Neural progenitor cell (in vitro differentiated cells): Measurements from ENCODE around the gene ARL13A. TPM values are rescaled to one million over a fixed set of nuclear protein-coding genes. Genes with fewer than 3 reads are reported as not detected.
"Not testable (repeated sequence)": the region's sequence is repeated elsewhere in the genome, so short reads cannot be mapped to it uniquely, and the experiment has no call there.

Experiments
- DNase-seq: peaks from one replicate; pipeline ENCODE4 v3.0.0-alpha.2; 2016; ENCODE audit warnings: low spot score
- H2AFZ ChIP-seq: fragments of 200-600 bp; sonication (generic); replicated peaks from 2 replicates; pipeline ENCODE4 v1.6.1; 2016; ENCODE audit warnings: antibody characterized with exemption
- H3F3A ChIP-seq: fragments of 200-600 bp; sonication (generic); 2 replicates; pipeline ENCODE4 v1.6.1; 2016; ENCODE audit warnings: antibody characterized with exemption, low read depth
- H3K27ac ChIP-seq: fragments of 200-600 bp; sonication (generic); 2 replicates; pipeline ENCODE4 v1.5.1; 2016; ENCODE audit warnings: mild to moderate bottlenecking
- H3K27me3 ChIP-seq: fragments of 200-600 bp; sonication (generic); 2 replicates; pipeline ENCODE4 v1.6.1; 2016; ENCODE audit warnings: mild to moderate bottlenecking, moderate library complexity
- H3K36me3 ChIP-seq: fragments of 200-600 bp; sonication (generic); 2 replicates; pipeline ENCODE4 v1.5.1; 2016
- H3K4me1 ChIP-seq: fragments of 200-600 bp; sonication (generic); 2 replicates; pipeline ENCODE4 v1.6.1; 2016; ENCODE audit warnings: mixed run types
- H3K4me2 ChIP-seq: fragments of 200-600 bp; sonication (generic); 2 replicates; pipeline ENCODE4 v1.6.1; 2016
- H3K4me3 ChIP-seq: fragments of 200-600 bp; sonication (generic); 2 replicates; pipeline ENCODE4 v1.5.1; 2016
- H3K79me2 ChIP-seq: fragments of 200-600 bp; sonication (generic); 2 replicates; pipeline ENCODE4 v1.6.1; 2016; ENCODE audit warnings: low read depth
- H3K9ac ChIP-seq: fragments of 200-600 bp; sonication (generic); 2 replicates; pipeline ENCODE4 v1.6.1; 2016
- H3K9me3 ChIP-seq: fragments of 200-600 bp; sonication (generic); 2 replicates; pipeline ENCODE4 v1.5.1; 2016; ENCODE audit warnings: low read depth
- H4K20me1 ChIP-seq: fragments of 200-600 bp; sonication (generic); 2 replicates; pipeline ENCODE4 v1.6.1; 2016; ENCODE audit warnings: low read depth
- H3K27ac Mint-ChIP-seq: 3 replicates; pipeline ENCODE4 v1.8.0; 2021; ENCODE audit warnings: mixed read lengths
- H3K27me3 Mint-ChIP-seq: 2 replicates; pipeline ENCODE4 v1.8.0; 2022; ENCODE audit warnings: low read depth, mild to moderate bottlenecking, inconsistent platforms, moderate library complexity, mixed read lengths; ENCODE audit not compliant: insufficient read depth
- H3K36me3 Mint-ChIP-seq: 3 replicates; pipeline ENCODE4 v1.8.0; 2021; ENCODE audit warnings: mixed read lengths
- H3K4me1 Mint-ChIP-seq: 3 replicates; pipeline ENCODE4 v1.8.0; 2021; ENCODE audit warnings: mixed read lengths
- H3K4me3 Mint-ChIP-seq: 3 replicates; pipeline ENCODE4 v1.8.0; 2021; ENCODE audit warnings: mild to moderate bottlenecking, moderate library complexity, mixed read lengths
- H3K9me3 Mint-ChIP-seq: 3 replicates; pipeline ENCODE4 v1.8.0; 2020; ENCODE audit warnings: mixed read lengths
- EZH2 ChIP-seq: fragments of 200-600 bp; sonication (generic); IDR thresholded peaks from 2 replicates; pipeline ENCODE4 v1.6.1; 2017; ENCODE audit warnings: antibody characterized with exemption, mild to moderate bottlenecking, moderate library complexity
- EZH2phosphoT487 ChIP-seq: fragments of 200-600 bp; sonication (generic); IDR thresholded peaks from 2 replicates; pipeline ENCODE4 v1.6.1; 2017; ENCODE audit warnings: antibody characterized with exemption
- total RNA-seq: library from RNA; depleted of rRNA; stranded (reverse); fragments of >200 nt; gene quantifications from 2 replicates; pipeline ENCODE4 v1.2.3, GENCODE V29; 2015; ENCODE audit warnings: low replicate concordance
- TF ChIP-seq, protein P1 (sequence below): fragments of 200-600 bp; sonication (generic); IDR thresholded peaks from 2 replicates; pipeline ENCODE4 v1.5.1; 2017; ENCODE audit warnings: antibody characterized with exemption, mild to moderate bottlenecking

Gene ARL13A
- total RNA-seq, 1 donor from 2014 or later, result 0.36 TPM

DNA sequence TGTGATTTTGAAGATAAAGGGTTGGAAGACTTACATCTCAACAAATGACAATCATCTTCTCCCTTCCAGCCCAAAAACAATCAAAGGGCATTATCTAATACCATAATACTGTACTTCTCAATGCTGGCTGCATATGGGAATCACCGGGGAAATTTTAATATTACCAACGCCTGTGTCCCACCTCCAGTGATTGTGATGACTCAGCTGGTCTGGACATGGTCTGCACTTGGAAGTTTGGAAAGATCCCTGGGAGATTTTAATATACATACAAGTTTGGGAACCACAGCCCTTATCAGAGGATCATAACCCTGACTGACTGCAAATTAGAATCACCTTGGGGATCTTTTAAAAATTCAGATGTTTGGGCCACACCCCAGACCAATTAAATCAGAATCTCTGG is 29.9 kb downstream of the ARL13A start:
- H3K27me3 Mint-ChIP-seq, result no peaks in the 10 kb centered on the region
- H3K4me1 Mint-ChIP-seq, result no peaks in the 10 kb centered on the region
- no peak for DNase-seq
- Histone ChIP-seq H3K9ac (no peak overlapping the region), H3K4me3 (no peak overlapping the region), H2AFZ (no peak overlapping the region), H3K9me3 (no peaks in the 10 kb centered on the region), H3F3A (no peaks in the 10 kb centered on the region), H3K79me2 (no peaks in the 10 kb centered on the region), H3K4me1 (no peaks in the 10 kb centered on the region), H4K20me1 (no peaks in the 10 kb centered on the region), H3K27me3 (no peaks in the 10 kb centered on the region), H3K4me2 (no peak overlapping the region), H3K36me3 (no peaks in the 10 kb centered on the region), H3K27ac (no peak overlapping the region)
- peaks cover 2% of the 10 kb centered on the region for H3K9me3 Mint-ChIP-seq
- TF ChIP-seq EZH2 (no peak), EZH2phosphoT487 (no peak)
- TF ChIP-seq, protein P1, sequence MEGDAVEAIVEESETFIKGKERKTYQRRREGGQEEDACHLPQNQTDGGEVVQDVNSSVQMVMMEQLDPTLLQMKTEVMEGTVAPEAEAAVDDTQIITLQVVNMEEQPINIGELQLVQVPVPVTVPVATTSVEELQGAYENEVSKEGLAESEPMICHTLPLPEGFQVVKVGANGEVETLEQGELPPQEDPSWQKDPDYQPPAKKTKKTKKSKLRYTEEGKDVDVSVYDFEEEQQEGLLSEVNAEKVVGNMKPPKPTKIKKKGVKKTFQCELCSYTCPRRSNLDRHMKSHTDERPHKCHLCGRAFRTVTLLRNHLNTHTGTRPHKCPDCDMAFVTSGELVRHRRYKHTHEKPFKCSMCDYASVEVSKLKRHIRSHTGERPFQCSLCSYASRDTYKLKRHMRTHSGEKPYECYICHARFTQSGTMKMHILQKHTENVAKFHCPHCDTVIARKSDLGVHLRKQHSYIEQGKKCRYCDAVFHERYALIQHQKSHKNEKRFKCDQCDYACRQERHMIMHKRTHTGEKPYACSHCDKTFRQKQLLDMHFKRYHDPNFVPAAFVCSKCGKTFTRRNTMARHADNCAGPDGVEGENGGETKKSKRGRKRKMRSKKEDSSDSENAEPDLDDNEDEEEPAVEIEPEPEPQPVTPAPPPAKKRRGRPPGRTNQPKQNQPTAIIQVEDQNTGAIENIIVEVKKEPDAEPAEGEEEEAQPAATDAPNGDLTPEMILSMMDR, result no peak
- no peak overlapping the region for H3K4me3 Mint-ChIP-seq
- H3K36me3 Mint-ChIP-seq, result peaks cover 2% of the 10 kb centered on the region
- H3K27ac Mint-ChIP-seq, result no peak overlapping the region

DNA sequence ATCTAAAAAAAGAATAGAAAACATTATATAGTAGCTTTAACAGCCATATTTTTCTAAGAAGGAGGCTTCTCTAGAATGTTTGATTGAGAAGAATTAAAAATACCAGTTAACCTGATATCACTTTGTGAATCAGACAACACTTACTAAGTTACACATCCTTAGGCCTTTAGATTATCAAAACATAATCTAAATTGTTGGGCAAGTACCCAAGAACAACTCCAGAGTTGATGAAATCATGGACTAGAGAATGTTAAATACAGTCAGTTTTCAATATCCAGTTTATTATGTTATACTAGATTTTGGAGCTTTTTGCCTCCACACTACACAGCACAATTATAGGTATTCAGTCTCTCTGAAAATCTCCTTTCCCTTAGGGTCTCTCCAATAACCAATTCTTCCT is 39.6 kb downstream of the ARL13A start:
- H3K27ac ChIP-seq, result no peak overlapping the region
- H3K4me1 ChIP-seq, result no peaks in the 10 kb centered on the region
- H2AFZ ChIP-seq, result no peak overlapping the region
- Mint-ChIP-seq H3K4me1 (no peaks in the 10 kb centered on the region), H3K27me3 (peaks cover 2% of the 10 kb centered on the region), H3K9me3 (peaks cover 4% of the 10 kb centered on the region), H3K4me3 (no peak overlapping the region), H3K36me3 (peaks cover 2% of the 10 kb centered on the region), H3K27ac (no peak overlapping the region)
- H3F3A ChIP-seq, result no peaks in the 10 kb centered on the region
- H3K27me3 ChIP-seq, result no peaks in the 10 kb centered on the region
- no peaks in the 10 kb centered on the region for H3K79me2 ChIP-seq
- no peaks in the 10 kb centered on the region for H4K20me1 ChIP-seq
- TF ChIP-seq, protein P1, result no peak
- TF ChIP-seq EZH2phosphoT487, result no peak
- no peak for TF ChIP-seq EZH2
- no peaks in the 10 kb centered on the region for H3K9me3 ChIP-seq
- no peak overlapping the region for H3K4me2 ChIP-seq
- H3K9ac ChIP-seq, result no peak overlapping the region
- DNase-seq, result no peak
- no peaks in the 10 kb centered on the region for H3K36me3 ChIP-seq
- H3K4me3 ChIP-seq, result no peak overlapping the region

DNA sequence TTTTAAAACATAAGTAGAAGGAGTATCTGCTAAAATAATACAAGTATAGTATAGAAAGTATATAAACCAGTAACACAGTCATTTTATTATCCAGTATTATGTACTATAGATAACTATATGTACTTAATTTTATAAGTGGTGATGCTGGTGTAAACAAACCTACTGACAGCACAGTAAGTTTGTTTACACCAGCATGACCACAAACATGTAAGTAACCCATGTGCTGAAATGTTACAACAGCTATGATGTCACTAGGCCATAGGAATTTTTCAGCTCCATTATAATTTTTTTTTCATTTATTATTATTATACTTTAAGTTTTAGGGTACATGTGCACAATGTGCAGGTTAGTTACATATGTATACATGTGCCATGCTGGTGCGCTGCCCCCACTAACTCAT is 42.5 kb downstream of the ARL13A start:
- not testable (repeated sequence) for H3K4me1 ChIP-seq, H3K9me3 ChIP-seq, H3K36me3 Mint-ChIP-seq, H2AFZ ChIP-seq, H4K20me1 ChIP-seq, H3K4me3 ChIP-seq, H3K4me2 ChIP-seq, DNase-seq, H3K27ac Mint-ChIP-seq, H3K4me1 Mint-ChIP-seq, H3K9ac ChIP-seq, H3K27ac ChIP-seq, H3K36me3 ChIP-seq, H3K27me3 Mint-ChIP-seq, H3K4me3 Mint-ChIP-seq, H3K9me3 Mint-ChIP-seq, H3K79me2 ChIP-seq, H3K27me3 ChIP-seq, H3F3A ChIP-seq

DNA sequence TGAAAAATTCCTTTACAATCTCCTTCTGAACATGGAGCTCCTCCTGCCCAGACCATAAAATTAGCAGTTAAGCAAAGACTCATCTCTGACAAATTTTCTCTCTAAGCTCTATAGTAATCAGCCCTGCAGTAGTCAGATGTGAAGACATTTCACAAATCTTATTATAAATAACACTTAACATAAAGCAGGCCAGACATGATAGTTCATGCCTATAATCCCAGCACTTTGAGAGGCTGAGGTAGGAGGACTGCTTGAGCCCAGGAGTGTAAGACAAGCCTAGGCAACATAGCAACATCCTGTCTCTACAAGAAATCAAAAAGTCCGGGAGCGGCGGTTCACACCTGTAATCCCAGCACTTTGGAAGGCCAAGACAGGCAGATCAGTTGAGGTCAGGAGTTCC is 52.5 kb downstream of the ARL13A start:
- Mint-ChIP-seq H3K36me3 (peaks cover 7% of the 10 kb centered on the region), H3K4me3 (no peak overlapping the region), H3K9me3 (peaks cover 8% of the 10 kb centered on the region), H3K27ac (no peak overlapping the region), H3K4me1 (no peaks in the 10 kb centered on the region), H3K27me3 (no peaks in the 10 kb centered on the region)
- Histone ChIP-seq H3K4me3 (no peak overlapping the region), H2AFZ (no peak overlapping the region), H3K4me2 (no peak overlapping the region), H3F3A (no peaks in the 10 kb centered on the region), H4K20me1 (no peaks in the 10 kb centered on the region), H3K27ac (no peak overlapping the region), H3K4me1 (no peaks in the 10 kb centered on the region), H3K9ac (no peak overlapping the region), H3K36me3 (no peaks in the 10 kb centered on the region), H3K27me3 (no peaks in the 10 kb centered on the region), H3K79me2 (no peaks in the 10 kb centered on the region), H3K9me3 (no peaks in the 10 kb centered on the region)
- TF ChIP-seq EZH2phosphoT487 (no peak), EZH2 (no peak)
- TF ChIP-seq, protein P1, result no peak
- DNase-seq, result no peak
